HEK293 (cell line): ENCODE measurements around the gene STARD4.
A peak's percentile ranks its signal among the peaks of the same experiment; 100 is the strongest.

Experiments
- ELK4 ChIP-seq: IDR thresholded peaks from 2 replicates; pipeline ENCODE4 v1.6.1; 2011; ENCODE audit warnings: mild to moderate bottlenecking, low read depth, low read length, borderline replicate concordance
- GLI2 ChIP-seq: fragments of 450-650 bp; formaldehyde crosslinking; IDR thresholded peaks from 2 replicates; pipeline ENCODE4; 2017; ENCODE audit warnings: missing biosample characterization, missing genetic modification characterization, low read depth, borderline replicate concordance
- GLIS1 ChIP-seq: fragments of 450-650 bp; formaldehyde crosslinking; IDR thresholded peaks from 2 replicates; pipeline ENCODE4 v1.5.1; 2016; ENCODE audit warnings: missing biosample characterization, missing genetic modification characterization
- INSM2 ChIP-seq: fragments of 450-650 bp; formaldehyde crosslinking; IDR thresholded peaks from 2 replicates; pipeline ENCODE4 v1.5.1; 2016; ENCODE audit warnings: missing biosample characterization, missing genetic modification characterization
- KLF1 ChIP-seq: fragments of 450-650 bp; formaldehyde crosslinking; IDR thresholded peaks from 2 replicates; pipeline ENCODE4 v1.5.1; 2016; ENCODE audit warnings: missing biosample characterization, missing genetic modification characterization
- KLF10 ChIP-seq: fragments of 450-650 bp; IDR thresholded peaks from 2 replicates; pipeline ENCODE4 v1.5.1; 2018; ENCODE audit warnings: missing biosample characterization, mild to moderate bottlenecking, missing genetic modification characterization
- KLF7 ChIP-seq: fragments of 450-650 bp; formaldehyde crosslinking; IDR thresholded peaks from 2 replicates; pipeline ENCODE4 v1.5.1; 2016; ENCODE audit warnings: missing biosample characterization, missing genetic modification characterization, borderline replicate concordance
- REPIN1 ChIP-seq: fragments of 450-650 bp; formaldehyde crosslinking; IDR thresholded peaks from 2 replicates; pipeline ENCODE4 v1.5.1; 2017; ENCODE audit warnings: missing biosample characterization, missing genetic modification characterization, low read depth
- SALL2 ChIP-seq: fragments of 450-650 bp; formaldehyde crosslinking; IDR thresholded peaks from 2 replicates; pipeline ENCODE4 v1.5.0; 2017; ENCODE audit warnings: missing biosample characterization, mild to moderate bottlenecking, missing genetic modification characterization, borderline replicate concordance
- SETDB1 ChIP-seq: IDR thresholded peaks from one replicate; pipeline ENCODE4 v1.6.1; 2017; ENCODE audit warnings: mild to moderate bottlenecking, low read length, moderate library complexity, mixed read lengths; ENCODE audit not compliant: insufficient read length
- ZBTB6 ChIP-seq: fragments of 450-650 bp; formaldehyde crosslinking; IDR thresholded peaks from 2 replicates; pipeline ENCODE4 v1.5.1; 2017; ENCODE audit warnings: missing biosample characterization, missing genetic modification characterization
- ZNF121 ChIP-seq: fragments of 450-650 bp; formaldehyde crosslinking; IDR thresholded peaks from 2 replicates; pipeline ENCODE4 v1.5.1; 2016; ENCODE audit warnings: missing biosample characterization, missing genetic modification characterization
- ZNF140 ChIP-seq: fragments of 450-650 bp; formaldehyde crosslinking; IDR thresholded peaks from 2 replicates; pipeline ENCODE4 v1.5.1; 2016; ENCODE audit warnings: missing biosample characterization, missing genetic modification characterization
- ZNF157 ChIP-seq: fragments of 450-650 bp; formaldehyde crosslinking; IDR thresholded peaks from 2 replicates; pipeline ENCODE4 v1.5.1; 2016; ENCODE audit warnings: missing biosample characterization, missing genetic modification characterization
- ZNF18 ChIP-seq: fragments of 450-650 bp; formaldehyde crosslinking; IDR thresholded peaks from 2 replicates; pipeline ENCODE4 v1.5.1; 2016; ENCODE audit warnings: missing biosample characterization, missing genetic modification characterization
- ZNF184 ChIP-seq: fragments of 450-650 bp; IDR thresholded peaks from 2 replicates; pipeline ENCODE4 v1.5.1; 2018; ENCODE audit warnings: missing biosample characterization, mild to moderate bottlenecking, missing genetic modification characterization
- ZNF292 ChIP-seq: fragments of 450-650 bp; formaldehyde crosslinking; IDR thresholded peaks from 2 replicates; pipeline ENCODE4 v1.5.1; 2016; ENCODE audit warnings: low read depth, missing biosample characterization, missing genetic modification characterization, borderline replicate concordance
- ZNF391 ChIP-seq: fragments of 450-650 bp; formaldehyde crosslinking; IDR thresholded peaks from 2 replicates; pipeline ENCODE4 v1.5.1; 2016; ENCODE audit warnings: low read depth, missing biosample characterization, missing genetic modification characterization, borderline replicate concordance
- ZNF521 ChIP-seq: fragments of 450-650 bp; formaldehyde crosslinking; IDR thresholded peaks from 2 replicates; pipeline ENCODE4 v1.5.1; 2017; ENCODE audit warnings: missing biosample characterization, mild to moderate bottlenecking, missing genetic modification characterization
- ZNF529 ChIP-seq: fragments of 450-650 bp; formaldehyde crosslinking; IDR thresholded peaks from 2 replicates; pipeline ENCODE4 v1.5.1; 2017; ENCODE audit warnings: missing genetic modification characterization, missing biosample characterization; ENCODE audit not compliant: insufficient replicate concordance
- ZNF580 ChIP-seq: fragments of 450-650 bp; formaldehyde crosslinking; IDR thresholded peaks from 2 replicates; pipeline ENCODE4 v1.5.1; 2016; ENCODE audit warnings: missing biosample characterization, missing genetic modification characterization
- ZNF596 ChIP-seq: fragments of 450-650 bp; IDR thresholded peaks from 2 replicates; pipeline ENCODE4 v1.5.0; 2018; ENCODE audit warnings: missing biosample characterization, mild to moderate bottlenecking, missing genetic modification characterization, moderate library complexity
- ZNF610 ChIP-seq: fragments of 450-650 bp; formaldehyde crosslinking; IDR thresholded peaks from 2 replicates; pipeline ENCODE4 v1.5.1; 2016; ENCODE audit warnings: missing biosample characterization, missing genetic modification characterization, borderline replicate concordance
- ZNF639 ChIP-seq: fragments of 450-650 bp; formaldehyde crosslinking; IDR thresholded peaks from 2 replicates; pipeline ENCODE4 v1.5.1; 2016; ENCODE audit warnings: missing biosample characterization, missing genetic modification characterization
- ZNF692 ChIP-seq: fragments of 450-650 bp; formaldehyde crosslinking; IDR thresholded peaks from 2 replicates; pipeline ENCODE4 v1.5.1; 2016; ENCODE audit warnings: missing biosample characterization, missing genetic modification characterization
- ZNF704 ChIP-seq: fragments of 450-650 bp; formaldehyde crosslinking; IDR thresholded peaks from 2 replicates; pipeline ENCODE4 v1.5.1; 2016; ENCODE audit warnings: missing biosample characterization, missing genetic modification characterization
- ZNF707 ChIP-seq: fragments of 450-650 bp; formaldehyde crosslinking; IDR thresholded peaks from 2 replicates; pipeline ENCODE4 v1.5.1; 2016; ENCODE audit warnings: missing biosample characterization, missing genetic modification characterization
- ZNF776 ChIP-seq: fragments of 450-650 bp; formaldehyde crosslinking; IDR thresholded peaks from 2 replicates; pipeline ENCODE4 v1.5.0; 2017; ENCODE audit warnings: missing biosample characterization, missing genetic modification characterization, borderline replicate concordance
- ZNF791 ChIP-seq: fragments of 450-650 bp; formaldehyde crosslinking; IDR thresholded peaks from 2 replicates; pipeline ENCODE4 v1.5.1; 2016; ENCODE audit warnings: missing biosample characterization, missing genetic modification characterization
- ZSCAN30 ChIP-seq: fragments of 450-650 bp; IDR thresholded peaks from 2 replicates; pipeline ENCODE4 v1.5.1; 2018; ENCODE audit warnings: missing biosample characterization, mild to moderate bottlenecking, missing genetic modification characterization, moderate library complexity

Gene STARD4

GRCh38 chr5:111512375-111513130 is at the start of gene STARD4 (continued):
- TF ChIP-seq ZNF610 (tag by site-specific recombination) (peak; percentile 29), ZBTB6 (no peak), ZNF596 (tag by site-specific recombination) (no peak), ZNF707 (no peak), ZNF580 (tag by site-specific recombination) (no peak), ZNF157 (tag by site-specific recombination) (no peak), ZNF639 (tag by site-specific recombination) (peak; percentile 17; the same call in 1 of the 2 replicates), ZNF791 (tag by site-specific recombination) (no peak), GLIS1 (tag by site-specific recombination) (peak; percentile 73), ZNF529 (tag by site-specific recombination) (no peak), KLF10 (peak; percentile 100), ZNF121 (tag by site-specific recombination) (no peak), ZNF292 (no peak), ZNF521 (tag by site-specific recombination) (no peak), ZNF184 (tag by site-specific recombination) (no peak), REPIN1 (tag by site-specific recombination) (no peak), ZNF391 (tag by site-specific recombination) (no peak), ZNF692 (tag by site-specific recombination) (0 out of 2 replicates have a peak, but pooled peaks have one; percentile 75), ZNF18 (tag by site-specific recombination) (no peak), ZNF704 (tag by site-specific recombination) (no peak), ZNF776 (tag by site-specific recombination) (no peak), SETDB1 (no peak), INSM2 (tag by site-specific recombination) (peak; percentile 71), GLI2 (tag by site-specific recombination) (no peak), ELK4 (no peak), KLF1 (tag by site-specific recombination) (peak; percentile 97), SALL2 (tag by site-specific recombination) (no peak), ZNF140 (tag by site-specific recombination) (no peak), KLF7 (tag by site-specific recombination) (peak; percentile 97), ZSCAN30 (tag by site-specific recombination) (peak; percentile 84)
- TF ChIP-seq, all 188 proteins: peak for 50
